K562 (cell line): ENCODE measurements around the gene USPL1. TPM values are rescaled to one million over a fixed set of nuclear protein-coding genes. Genes with fewer than 3 reads are reported as not detected.

ENCODE experiments used
- ATAC-seq: fragments of 200-7000 bp; cut with Tn5 transposase; 3 replicates; pipeline ENCODE4 v1.9.1; 2020; ENCODE audit warnings: moderate library complexity
- BruUV-seq: library from RNA; stranded (reverse); fragments of 400-500 nt; replicated peaks from 2 replicates; lab custom pipeline; 2021; lab: Mats Ljungman, UMichigan
- CTCF ChIA-PET: fragments of 300-600 bp; formaldehyde crosslinking; extraction: SDS; loops from one replicate; lab custom pipeline; 2021; ENCODE audit warnings: low intra/inter-chr PET ratio; lab: Yijun Ruan, JAX
- POLR2A ChIA-PET: fragments of 300-600, 350-650 bp; sonication (Branson Sonifier 250); formaldehyde crosslinking; extraction: SDS; loops from one replicate; lab custom pipeline; 2021; ENCODE audit warnings: antibody characterized with exemption, inconsistent platforms; lab: Yijun Ruan, JAX
- DNase-seq, 4 experiments: peaks; one replicate each; pipeline versions ENCODE4 v3.0.0 to v3.0.0-alpha.2; 2011 to 2018; ENCODE audit warnings: low spot score in 3 of 4, mixed read lengths in 3 of 4; ENCODE audit errors: extremely low read depth in 1 of 4
- FAIRE-seq: peaks from 2 replicates; lab custom pipeline; 2011; peaks lifted over from hg19 to GRCh38; lab: Jason Lieb, UNC
- H2AFZ ChIP-seq: 2 replicates; pipeline ENCODE4 v1.6.0; 2011; ENCODE audit warnings: low read depth, low read length, control low read depth, inconsistent platforms
- H3K27ac ChIP-seq: fragments of 200-600 bp; 3 replicates; pipeline ENCODE4 v1.8.0; 2011; ENCODE audit warnings: low read depth, mild to moderate bottlenecking, control low read depth, inconsistent platforms, low read length, moderate library complexity, mixed read lengths; ENCODE audit errors: extremely low read depth
- H3K27me3 ChIP-seq, 2 experiments: fragments of 300-600 bp in 1 of 2; 2 replicates in 1 of 2; 3 replicates in 1 of 2; pipeline versions ENCODE4 v1.6.0 to v1.8.0; 2011; ENCODE audit warnings: inconsistent platforms in 2 of 2, low read length in 2 of 2, mild to moderate bottlenecking in 1 of 2, mixed read lengths in 1 of 2, moderate library complexity in 1 of 2; ENCODE audit not compliant: control insufficient read depth in 2 of 2, insufficient read depth in 2 of 2
- H3K36me3 ChIP-seq: fragments of 300-600 bp; 3 replicates; pipeline ENCODE4 v1.8.0; 2011; ENCODE audit warnings: mild to moderate bottlenecking, low read length, inconsistent platforms; ENCODE audit not compliant: control insufficient read depth, insufficient read depth
- H3K4me1 ChIP-seq, 2 experiments: fragments of 200-600 bp in 1 of 2; replicated peaks in 1 of 2; 2 replicates in 1 of 2; 3 replicates in 1 of 2; pipeline versions ENCODE4 v1.5.1 to v1.8.0; 2011; ENCODE audit warnings: inconsistent platforms in 2 of 2, low read length in 2 of 2, mild to moderate bottlenecking in 1 of 2, mixed read lengths in 1 of 2, moderate library complexity in 1 of 2; ENCODE audit not compliant: control insufficient read depth in 2 of 2, insufficient read depth in 2 of 2
- H3K4me2 ChIP-seq: 2 replicates; pipeline ENCODE4 v1.6.1; 2011; ENCODE audit warnings: low read length, control low read depth, inconsistent platforms, mixed read lengths; ENCODE audit not compliant: insufficient read depth
- H3K4me3 ChIP-seq: fragments of 200-600 bp; sonication (generic), shearing (Covaris generic); 2 replicates; pipeline ENCODE4 v1.5.1; 2016; ENCODE audit warnings: control low read depth, inconsistent platforms
- H3K79me2 ChIP-seq: fragments of 200-600 bp; 3 replicates; pipeline ENCODE4 v1.8.0; 2011; ENCODE audit warnings: low read length, inconsistent platforms; ENCODE audit not compliant: control insufficient read depth, insufficient read depth
- H3K9ac ChIP-seq, 2 experiments: 2 replicates each; pipeline versions ENCODE4 v1.6.0 to v1.6.1; 2011; ENCODE audit warnings: low read depth in 2 of 2, low read length in 2 of 2, control low read depth in 1 of 2, inconsistent platforms in 1 of 2, mild to moderate bottlenecking in 1 of 2, mixed read lengths in 1 of 2; ENCODE audit not compliant: insufficient read depth in 1 of 2
- H3K9me1 ChIP-seq: one replicate; pipeline ENCODE4 v1.6.0; 2011; ENCODE audit warnings: inconsistent platforms, mild to moderate bottlenecking, low read length, moderate library complexity; ENCODE audit not compliant: control insufficient read depth, insufficient read depth
- H3K9me3 ChIP-seq: replicated peaks from 2 replicates; pipeline ENCODE4 v1.5.1; 2011; ENCODE audit warnings: low read depth, low read length, inconsistent platforms; ENCODE audit not compliant: control insufficient read depth, insufficient read depth
- H4K20me1 ChIP-seq: replicated peaks from 2 replicates; pipeline ENCODE4 v1.6.1; 2011; ENCODE audit warnings: low read length, inconsistent platforms, mixed read lengths; ENCODE audit not compliant: control insufficient read depth, insufficient read depth
- CBX8 ChIP-seq: fragments of 200-600 bp; sonication (generic); IDR thresholded peaks from 2 replicates; pipeline ENCODE4 v1.6.1; 2012; ENCODE audit warnings: borderline replicate concordance, mixed run types, low read depth, mild to moderate bottlenecking, moderate library complexity, mixed read lengths, low read length, control low read depth, inconsistent platforms; ENCODE audit not compliant: poor library complexity, severe bottlenecking; ENCODE audit errors: extremely low read depth
- ILK ChIP-seq: fragments of 450-650 bp; IDR thresholded peaks from 2 replicates; pipeline ENCODE4 v1.6.1; 2016; ENCODE audit warnings: missing genetic modification characterization, low read depth, mild to moderate bottlenecking, missing compliant biosample characterization, moderate library complexity, borderline replicate concordance
- JUNB ChIP-seq: fragments of 450-650 bp; formaldehyde crosslinking; conservative IDR thresholded peaks from 2 replicates; pipeline ENCODE4 v1.4.0; 2020; ENCODE audit warnings: mild to moderate bottlenecking
- KAT2B ChIP-seq: IDR thresholded peaks from one replicate; pipeline ENCODE4 v1.6.1; 2012; ENCODE audit warnings: low read depth, mild to moderate bottlenecking, control low read depth, inconsistent platforms, low read length, moderate library complexity
- POLR3A ChIP-seq: IDR thresholded peaks from 2 replicates; pipeline ENCODE4 v1.6.1; 2011; ENCODE audit warnings: borderline replicate concordance, mild to moderate bottlenecking, moderate library complexity; ENCODE audit not compliant: insufficient read length, insufficient read depth; ENCODE audit errors: extremely low read depth
- SNIP1 ChIP-seq: fragments of 450-650 bp; IDR thresholded peaks from 2 replicates; pipeline ENCODE4 v1.7.1; 2017; ENCODE audit warnings: low read depth, mild to moderate bottlenecking
- TAF1 ChIP-seq: IDR thresholded peaks from 2 replicates; pipeline ENCODE4 v1.6.1; 2011; ENCODE audit warnings: mild to moderate bottlenecking, low read length, moderate library complexity; ENCODE audit not compliant: insufficient read depth, control insufficient read depth, severe bottlenecking; ENCODE audit errors: extremely low read depth
- ZMIZ1 ChIP-seq, 2 experiments: fragments of 150-350 bp in 1 of 2; IDR thresholded peaks; 2 replicates each; pipeline ENCODE4 v1.6.1; 2012 to 2016; ENCODE audit warnings: low read depth in 2 of 2, low read length in 2 of 2, mild to moderate bottlenecking in 1 of 2, moderate library complexity in 1 of 2
- in situ Hi-C: fragments of 300-500 bp; cut with MboI; formaldehyde crosslinking; loops from 4 replicates; pipeline ENCODE4 v1.15.0; 2018; ENCODE audit warnings: inconsistent platforms, mixed read lengths
- intact Hi-C: fragments of 100-400 bp; cut with micrococcal nuclease; formaldehyde crosslinking; loops from 2 replicates; pipeline ENCODE4 v1.14.2; 2022
- polyA plus RNA-seq, 8 experiments: library from polyadenylated mRNA; depleted of rRNA in 4 of 8; stranded (reverse) in 5 of 8; unstranded in 3 of 8; fragments of >200 nt; fragmentation: Nextera tagmentation in 2 of 8; fragmentation: Illumina TruSeq in 1 of 8; extraction: Ambion mirVana in 2 of 8; extraction: Trizol in 1 of 8; gene quantifications; 2 replicates each; pipeline versions ENCODE4 v1.2.1 to v1.2.3, GENCODE V29; 2011 to 2014; ENCODE audit warnings: inconsistent platforms in 1 of 8, missing spikeins in 1 of 8
- total RNA-seq, 7 experiments: library from RNA; depleted of rRNA in 6 of 7; stranded (reverse); fragments of >200 nt in 6 of 7; fragmentation: Illumina TruSeq in 2 of 7; extraction: Trizol in 2 of 7; gene quantifications; 2 replicates each; pipeline versions ENCODE4 v1.2.1 to v1.2.3, GENCODE V29; 2011 to 2021; ENCODE audit warnings: low replicate concordance in 1 of 7
- TF ChIP-seq, protein P1 (sequence below): fragments of 450-650 bp; formaldehyde crosslinking; IDR thresholded peaks from 2 replicates; pipeline ENCODE4 v1.4.0; 2020; ENCODE audit warnings: mild to moderate bottlenecking
- TF ChIP-seq, protein P2 (sequence below): fragments of 250-450 bp; sonication (Bioruptor Pico); IDR thresholded peaks from 2 replicates; pipeline ENCODE4 v1.5.0; 2021; ENCODE audit warnings: mild to moderate bottlenecking, borderline replicate concordance
- TF ChIP-seq, protein P3 (sequence below): fragments of 450-650 bp; IDR thresholded peaks from 2 replicates; pipeline ENCODE4 v1.6.1; 2016; ENCODE audit warnings: missing biosample characterization, missing genetic modification characterization

The USPL1 gene
- total and polyA plus RNA-seq, 9 of the 15 experiments (the other 6 are each of a cell fraction or from before 2014, with no cell fraction given): 5.5 to 18.0 (median 12.0) TPM

- no peaks in the 10 kb centered on the region for H3K36me3 ChIP-seq
- POLR2A ChIA-PET: no interaction called here
- no TSS peak for BruUV-seq
- H3K27me3 ChIP-seq: no peaks in the 10 kb centered on the region
- H3K27ac ChIP-seq: no peak overlapping the region
- no peaks in the 10 kb centered on the region for H3K9me3 ChIP-seq
- H3K4me2 ChIP-seq: no peak overlapping the region
- no peak for FAIRE-seq
- CTCF ChIA-PET: no interaction called here
- no peak overlapping the region for H3K9ac ChIP-seq
- H4K20me1 ChIP-seq: no peaks in the 10 kb centered on the region
- no peaks in the 10 kb centered on the region for H3K79me2 ChIP-seq
- in situ Hi-C loops (no loop called here), intact Hi-C loops (loop anchor here (10.0 kb wide), 1 partner anchor 226 kb away; no protein-coding TSS in a partner anchor)
- H3K9me1 ChIP-seq: no peaks in the 10 kb centered on the region
- H3K4me3 ChIP-seq: no peak overlapping the region
- H2AFZ ChIP-seq: no peak overlapping the region
- no peak for ATAC-seq
- no peaks in the 10 kb centered on the region; a peak in 1 of 5 replicates for H3K4me1 ChIP-seq
- DNase-seq: no peak
- TF ChIP-seq, protein P1, sequence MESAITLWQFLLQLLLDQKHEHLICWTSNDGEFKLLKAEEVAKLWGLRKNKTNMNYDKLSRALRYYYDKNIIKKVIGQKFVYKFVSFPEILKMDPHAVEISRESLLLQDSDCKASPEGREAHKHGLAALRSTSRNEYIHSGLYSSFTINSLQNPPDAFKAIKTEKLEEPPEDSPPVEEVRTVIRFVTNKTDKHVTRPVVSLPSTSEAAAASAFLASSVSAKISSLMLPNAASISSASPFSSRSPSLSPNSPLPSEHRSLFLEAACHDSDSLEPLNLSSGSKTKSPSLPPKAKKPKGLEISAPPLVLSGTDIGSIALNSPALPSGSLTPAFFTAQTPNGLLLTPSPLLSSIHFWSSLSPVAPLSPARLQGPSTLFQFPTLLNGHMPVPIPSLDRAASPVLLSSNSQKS (CRISPR knock-in tag): no peak
- TF ChIP-seq TAF1: no peak
- no peak for TF ChIP-seq POLR3A
- TF ChIP-seq JUNB (CRISPR knock-in tag): no peak
- TF ChIP-seq, protein P2, sequence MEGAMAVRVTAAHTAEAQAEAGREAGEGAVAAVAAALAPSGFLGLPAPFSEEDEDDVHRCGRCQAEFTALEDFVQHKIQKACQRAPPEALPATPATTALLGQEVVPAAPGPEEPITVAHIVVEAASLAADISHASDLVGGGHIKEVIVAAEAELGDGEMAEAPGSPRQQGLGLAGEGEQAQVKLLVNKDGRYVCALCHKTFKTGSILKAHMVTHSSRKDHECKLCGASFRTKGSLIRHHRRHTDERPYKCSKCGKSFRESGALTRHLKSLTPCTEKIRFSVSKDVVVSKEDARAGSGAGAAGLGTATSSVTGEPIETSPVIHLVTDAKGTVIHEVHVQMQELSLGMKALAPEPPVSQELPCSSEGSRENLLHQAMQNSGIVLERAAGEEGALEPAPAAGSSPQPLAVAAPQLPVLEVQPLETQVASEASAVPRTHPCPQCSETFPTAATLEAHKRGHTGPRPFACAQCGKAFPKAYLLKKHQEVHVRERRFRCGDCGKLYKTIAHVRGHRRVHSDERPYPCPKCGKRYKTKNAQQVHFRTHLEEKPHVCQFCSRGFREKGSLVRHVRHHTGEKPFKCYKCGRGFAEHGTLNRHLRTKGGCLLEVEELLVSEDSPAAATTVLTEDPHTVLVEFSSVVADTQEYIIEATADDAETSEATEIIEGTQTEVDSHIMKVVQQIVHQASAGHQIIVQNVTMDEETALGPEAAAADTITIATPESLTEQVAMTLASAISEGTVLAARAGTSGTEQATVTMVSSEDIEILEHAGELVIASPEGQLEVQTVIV: no peak
- no peak for TF ChIP-seq KAT2B
- TF ChIP-seq, protein P3, sequence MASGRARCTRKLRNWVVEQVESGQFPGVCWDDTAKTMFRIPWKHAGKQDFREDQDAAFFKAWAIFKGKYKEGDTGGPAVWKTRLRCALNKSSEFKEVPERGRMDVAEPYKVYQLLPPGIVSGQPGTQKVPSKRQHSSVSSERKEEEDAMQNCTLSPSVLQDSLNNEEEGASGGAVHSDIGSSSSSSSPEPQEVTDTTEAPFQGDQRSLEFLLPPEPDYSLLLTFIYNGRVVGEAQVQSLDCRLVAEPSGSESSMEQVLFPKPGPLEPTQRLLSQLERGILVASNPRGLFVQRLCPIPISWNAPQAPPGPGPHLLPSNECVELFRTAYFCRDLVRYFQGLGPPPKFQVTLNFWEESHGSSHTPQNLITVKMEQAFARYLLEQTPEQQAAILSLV (tag): no peak
- TF ChIP-seq SNIP1: no peak
- no peak for TF ChIP-seq CBX8
- TF ChIP-seq ZMIZ1 (IDR thresholded peaks at IDR 0.05; ENCODE audit: low read depth in 2 of 2, low read length in 2 of 2): no peak
- no peak for TF ChIP-seq ILK (tag)
These were observed 47.0 kb upstream of the USPL1 start for GRCh38 chr13:30570691-30571090.
